Effector memory CD4-positive, alpha-beta T cell (primary cell): ENCODE results near the gene UBE2Z.

Experiments used
- DNase-seq, 3 donors: peaks; one replicate each; pipeline ENCODE4 v3.0.0-alpha.2; 2020
- H3K27ac ChIP-seq: 2 replicates; pipeline ENCODE4 v1.7.0; 2013; ENCODE audit warnings: mild to moderate bottlenecking, low read length, moderate library complexity; ENCODE audit not compliant: insufficient read depth, poor library complexity, severe bottlenecking
- H3K27me3 ChIP-seq: replicated peaks from 2 replicates; pipeline ENCODE4 v1.7.0; 2013; ENCODE audit warnings: mild to moderate bottlenecking, low read length; ENCODE audit not compliant: insufficient read depth, control insufficient read depth, poor library complexity, severe bottlenecking
- H3K36me3 ChIP-seq: 2 replicates; pipeline ENCODE4 v1.7.0; 2013; ENCODE audit warnings: mild to moderate bottlenecking, low read length, moderate library complexity; ENCODE audit not compliant: control insufficient read depth, insufficient read depth
- H3K4me1 ChIP-seq: 2 replicates; pipeline ENCODE4 v1.7.0; 2013; ENCODE audit warnings: low read length, mild to moderate bottlenecking; ENCODE audit not compliant: control insufficient read depth, insufficient read depth, poor library complexity, severe bottlenecking
- H3K4me3 ChIP-seq: 2 replicates; pipeline ENCODE4 v1.7.0; 2013; ENCODE audit warnings: low read length, low read depth, mild to moderate bottlenecking; ENCODE audit not compliant: insufficient read depth, poor library complexity, severe bottlenecking
- H3K9me3 ChIP-seq: 2 replicates; pipeline ENCODE4 v1.7.0; 2013; ENCODE audit warnings: mild to moderate bottlenecking, low read length, moderate library complexity; ENCODE audit not compliant: control insufficient read depth

UBE2Z gene

DNA sequence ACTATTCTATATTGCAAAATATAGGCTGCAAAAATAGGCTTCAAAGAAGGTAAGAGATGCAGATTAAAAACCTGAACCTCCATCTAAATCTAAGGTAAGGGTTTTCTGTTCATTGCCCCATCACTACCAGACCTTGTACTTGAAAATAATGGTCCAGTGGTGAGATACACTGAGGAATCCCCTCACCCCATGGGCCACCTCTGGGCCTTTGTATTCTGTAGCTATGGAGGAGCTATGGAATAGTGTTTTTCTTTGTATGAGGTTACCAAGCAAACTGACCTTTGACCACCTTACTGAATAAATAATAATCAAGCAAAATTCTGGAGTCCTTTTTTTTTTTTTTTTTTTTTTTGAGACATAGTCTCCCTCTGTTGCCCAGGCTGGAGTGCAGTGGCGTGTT, 4.8 kb upstream of the UBE2Z start:
- no peak for DNase-seq
- no peaks in the 10 kb centered on the region for H3K9me3 ChIP-seq
- H3K36me3 ChIP-seq: no peaks in the 10 kb centered on the region
- H3K27ac ChIP-seq: no peak overlapping the region
- no peak overlapping the region for H3K4me3 ChIP-seq
- peaks cover 7% of the 10 kb centered on the region for H3K4me1 ChIP-seq
- no peaks in the 10 kb centered on the region for H3K27me3 ChIP-seq

DNA sequence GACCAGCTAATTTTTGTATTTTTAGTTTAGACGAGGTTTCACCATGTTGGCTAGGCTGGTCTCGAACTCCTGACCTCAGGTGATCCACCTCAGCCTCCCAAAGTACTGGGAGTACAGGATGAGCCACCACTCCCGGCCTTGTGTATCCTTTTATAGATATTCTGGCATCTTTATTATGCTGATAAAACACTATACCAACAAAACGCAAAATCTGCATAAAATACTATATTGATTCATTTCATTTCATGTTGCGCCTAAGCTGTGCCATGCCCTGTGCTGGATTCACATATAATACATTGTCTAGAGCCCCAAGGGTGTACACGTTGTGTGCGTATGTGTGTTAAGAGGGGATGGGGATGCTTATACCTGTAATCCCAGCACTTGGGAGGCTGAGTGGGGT, 3.8 kb upstream of the UBE2Z start:
- Histone ChIP-seq H3K27ac (no peak overlapping the region), H3K9me3 (no peaks in the 10 kb centered on the region), H3K4me3 (no peak overlapping the region), H3K4me1 (peaks cover 10% of the 10 kb centered on the region), H3K36me3 (no peaks in the 10 kb centered on the region), H3K27me3 (no peaks in the 10 kb centered on the region)
- no peak for DNase-seq

DNA sequence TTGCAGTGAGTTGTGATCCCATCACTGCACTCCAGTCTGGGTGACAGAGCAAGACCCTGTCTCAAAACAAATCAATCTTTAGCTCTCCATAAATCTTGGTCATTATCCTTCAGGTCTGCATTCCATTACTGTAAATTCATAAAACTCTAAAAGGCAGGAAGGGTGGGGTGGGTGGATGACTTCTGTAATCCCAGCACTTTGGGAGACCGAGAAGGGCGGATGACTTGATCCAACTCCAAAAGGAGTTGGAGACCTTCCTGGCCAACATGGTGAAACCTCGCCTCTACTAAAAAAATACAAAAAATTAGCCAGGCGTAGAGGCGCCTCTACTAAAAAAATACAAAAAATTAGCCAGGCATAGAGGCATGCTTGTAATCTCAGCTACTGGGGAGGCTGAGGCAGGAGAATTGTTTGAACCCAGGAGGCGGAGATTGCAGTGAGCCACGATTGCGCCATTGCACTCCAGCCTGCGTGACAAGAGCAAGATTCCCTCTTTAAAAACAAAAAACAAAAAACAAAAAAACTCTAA, 2.2 kb upstream of the UBE2Z start:
- Histone ChIP-seq H3K36me3 (peaks cover 6% of the 10 kb centered on the region), H3K9me3 (no peaks in the 10 kb centered on the region), H3K4me1 (peaks cover 27% of the 10 kb centered on the region), H3K27ac (no peak overlapping the region), H3K27me3 (no peaks in the 10 kb centered on the region), H3K4me3 (no peak overlapping the region)
- no peak for DNase-seq

DNA sequence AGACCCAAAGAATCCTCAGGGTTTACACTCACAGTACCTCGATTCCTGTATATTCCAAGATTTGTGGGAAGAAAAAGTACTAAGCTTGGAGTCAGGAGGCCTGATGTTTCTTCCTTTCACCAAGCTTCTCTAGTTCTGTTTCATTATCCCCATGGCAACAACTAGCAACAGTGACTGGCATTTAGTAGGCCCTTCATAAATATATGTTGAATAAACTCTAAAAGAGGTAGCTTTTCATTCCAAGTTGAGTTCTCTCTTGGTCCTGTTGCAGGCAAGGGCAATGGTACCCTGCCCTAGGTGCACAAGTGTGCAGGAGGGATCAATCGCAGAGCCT, 527 bp upstream of the UBE2Z start:
- Histone ChIP-seq H3K4me1 (peaks cover 28% of the 10 kb centered on the region), H3K9me3 (no peaks in the 10 kb centered on the region), H3K27me3 (no peaks in the 10 kb centered on the region), H3K36me3 (peaks cover 16% of the 10 kb centered on the region), H3K27ac (peak overlapping the region; percentile 87), H3K4me3 (peak overlapping the region; percentile 76)
- DNase-seq: no peak

DNA sequence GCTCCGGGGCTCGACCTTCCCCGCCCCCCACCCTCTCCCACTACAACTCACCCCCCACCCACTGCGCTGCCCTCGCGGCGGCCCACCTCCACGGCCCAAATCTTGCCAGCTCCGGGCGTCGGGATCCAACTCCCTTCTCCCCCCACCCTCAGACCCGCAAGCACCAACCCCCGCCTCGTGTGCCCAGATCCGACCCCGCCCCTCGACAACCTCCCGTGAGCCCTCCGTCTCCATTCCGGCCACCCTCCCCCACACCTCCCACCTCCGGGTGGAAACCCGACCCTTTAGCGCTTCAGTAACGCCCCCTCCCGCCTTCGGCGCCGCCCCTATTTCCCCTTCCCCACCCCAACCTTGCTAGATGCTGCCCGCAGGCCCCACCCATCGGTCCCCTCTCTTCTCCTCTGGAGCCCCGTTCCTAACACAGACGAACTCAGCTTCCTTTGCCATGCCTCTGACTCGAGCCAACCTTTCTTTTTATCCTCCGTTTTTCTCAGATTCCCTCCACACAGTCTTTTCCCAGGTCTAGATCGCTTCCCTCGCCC, 717 bp downstream of the UBE2Z start:
- Histone ChIP-seq H3K27ac (peak overlapping the region; percentile 87), H3K4me3 (peak overlapping the region; percentile 76), H3K9me3 (no peaks in the 10 kb centered on the region), H3K27me3 (no peaks in the 10 kb centered on the region), H3K36me3 (peaks cover 24% of the 10 kb centered on the region), H3K4me1 (peaks cover 28% of the 10 kb centered on the region)
- peak; percentile 71 to 79 (median 76) for DNase-seq

DNA sequence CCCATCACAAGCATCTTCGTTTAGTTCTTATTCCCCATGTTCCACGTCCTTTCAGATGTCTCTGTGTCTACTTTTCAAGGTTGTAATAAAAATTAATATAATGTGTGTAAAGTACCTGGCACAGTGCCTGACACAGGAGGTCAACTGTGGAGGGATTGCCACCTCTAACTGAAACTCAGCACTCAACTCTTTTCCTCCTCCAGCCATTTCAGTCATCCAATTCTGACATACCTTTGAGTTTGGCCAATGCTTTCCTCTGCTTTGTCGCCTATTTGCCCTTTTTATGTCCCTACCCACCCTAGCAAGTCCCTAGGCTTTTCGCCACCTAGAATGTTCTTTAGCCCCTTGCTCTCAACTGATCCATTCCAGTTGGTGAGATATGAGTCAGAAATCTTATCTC, 1.6 kb downstream of the UBE2Z start:
- H3K4me3 ChIP-seq: peak overlapping the region; percentile 76
- no peaks in the 10 kb centered on the region for H3K9me3 ChIP-seq
- DNase-seq: no peak
- H3K27me3 ChIP-seq: no peaks in the 10 kb centered on the region
- H3K4me1 ChIP-seq: peaks cover 28% of the 10 kb centered on the region
- peaks cover 29% of the 10 kb centered on the region for H3K36me3 ChIP-seq
- peak overlapping the region; percentile 87 for H3K27ac ChIP-seq

DNA sequence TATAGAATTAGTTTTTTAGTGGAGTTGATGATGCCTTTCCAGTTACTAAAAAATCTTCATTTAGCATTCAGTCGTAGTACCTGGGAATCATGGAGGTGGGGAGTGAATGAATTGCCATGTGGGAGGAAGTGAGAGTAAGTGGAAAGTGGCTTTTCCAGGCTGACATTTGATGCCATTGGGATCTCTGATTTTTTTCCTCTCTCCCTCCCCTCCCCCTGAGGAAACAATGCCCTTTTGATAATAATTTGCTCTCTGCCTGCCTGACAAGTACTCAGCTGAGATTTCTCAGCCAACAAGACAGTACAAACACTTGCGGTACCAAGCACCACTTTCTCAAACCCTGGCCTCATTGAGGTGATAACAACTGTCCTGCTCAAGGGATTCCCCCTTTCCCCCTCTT, 2.2 kb downstream of the UBE2Z start:
- peaks cover 34% of the 10 kb centered on the region for H3K4me1 ChIP-seq
- H3K27me3 ChIP-seq: no peaks in the 10 kb centered on the region
- H3K9me3 ChIP-seq: no peaks in the 10 kb centered on the region
- peaks cover 29% of the 10 kb centered on the region for H3K36me3 ChIP-seq
- H3K27ac ChIP-seq: peak overlapping the region; percentile 42
- no peak overlapping the region for H3K4me3 ChIP-seq
- DNase-seq: no peak

DNA sequence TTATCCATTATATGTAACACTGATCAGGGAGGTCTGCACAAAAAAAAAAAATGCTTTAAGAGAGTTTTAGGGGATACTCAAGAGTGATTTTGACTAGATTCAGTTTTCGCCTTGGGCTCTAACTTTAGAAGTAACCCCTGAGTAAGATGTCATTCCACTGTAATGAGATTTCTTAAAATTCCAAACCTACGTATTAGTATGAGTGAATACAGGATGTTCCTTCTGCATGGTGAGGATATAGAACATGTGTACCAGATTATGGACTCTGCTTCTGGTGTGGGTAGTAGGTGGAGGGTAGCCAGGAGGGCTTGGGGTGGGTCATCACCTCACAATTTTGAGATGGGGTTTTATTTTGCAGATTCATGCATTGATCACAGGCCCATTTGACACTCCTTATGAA, 4.3 kb downstream of the UBE2Z start:
- Histone ChIP-seq H3K27me3 (no peaks in the 10 kb centered on the region), H3K36me3 (peaks cover 45% of the 10 kb centered on the region), H3K27ac (no peak overlapping the region), H3K4me3 (no peak overlapping the region), H3K9me3 (no peaks in the 10 kb centered on the region), H3K4me1 (peaks cover 37% of the 10 kb centered on the region)
- DNase-seq: no peak

DNA sequence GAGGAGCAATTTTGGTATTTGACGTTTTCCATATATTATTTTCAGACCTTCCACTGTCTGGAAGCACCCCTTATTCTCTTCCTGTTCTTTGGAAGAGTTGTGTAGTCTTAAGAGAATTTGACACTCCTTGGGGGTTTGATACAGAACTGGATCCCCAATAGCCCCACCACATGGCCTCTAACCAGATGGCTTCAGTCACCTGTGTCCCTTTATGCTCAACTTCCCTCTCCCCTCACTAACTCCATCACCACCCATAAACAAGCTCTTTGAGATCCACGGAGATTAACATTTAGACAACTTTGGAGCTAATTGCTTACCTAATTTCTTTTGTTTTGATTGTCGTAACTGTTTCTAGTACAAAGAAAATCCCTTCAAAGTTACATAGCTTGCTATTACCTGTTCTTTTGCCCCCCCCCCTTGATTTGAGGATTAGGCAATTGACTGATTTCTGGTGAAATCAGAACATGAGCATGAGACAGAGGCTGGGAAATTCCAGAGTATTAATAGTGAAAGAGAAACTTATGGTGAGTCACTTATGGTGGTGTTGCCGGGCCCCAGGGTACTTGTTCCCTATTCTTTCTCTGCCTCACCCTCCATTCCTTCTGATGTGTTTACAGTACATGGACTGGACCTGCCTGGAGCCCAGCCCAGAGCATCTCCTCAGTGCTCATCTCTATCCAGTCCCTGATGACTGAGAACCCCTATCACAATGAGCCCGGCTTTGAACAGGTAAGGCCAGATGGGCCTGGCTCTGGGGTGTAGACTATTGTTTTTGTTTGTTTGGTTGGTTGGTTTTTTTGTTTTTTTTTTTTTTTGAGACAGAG, 7.5 kb downstream of the UBE2Z start:
- Histone ChIP-seq H3K4me1 (peaks cover 15% of the 10 kb centered on the region), H3K36me3 (peaks cover 73% of the 10 kb centered on the region)

DNA sequence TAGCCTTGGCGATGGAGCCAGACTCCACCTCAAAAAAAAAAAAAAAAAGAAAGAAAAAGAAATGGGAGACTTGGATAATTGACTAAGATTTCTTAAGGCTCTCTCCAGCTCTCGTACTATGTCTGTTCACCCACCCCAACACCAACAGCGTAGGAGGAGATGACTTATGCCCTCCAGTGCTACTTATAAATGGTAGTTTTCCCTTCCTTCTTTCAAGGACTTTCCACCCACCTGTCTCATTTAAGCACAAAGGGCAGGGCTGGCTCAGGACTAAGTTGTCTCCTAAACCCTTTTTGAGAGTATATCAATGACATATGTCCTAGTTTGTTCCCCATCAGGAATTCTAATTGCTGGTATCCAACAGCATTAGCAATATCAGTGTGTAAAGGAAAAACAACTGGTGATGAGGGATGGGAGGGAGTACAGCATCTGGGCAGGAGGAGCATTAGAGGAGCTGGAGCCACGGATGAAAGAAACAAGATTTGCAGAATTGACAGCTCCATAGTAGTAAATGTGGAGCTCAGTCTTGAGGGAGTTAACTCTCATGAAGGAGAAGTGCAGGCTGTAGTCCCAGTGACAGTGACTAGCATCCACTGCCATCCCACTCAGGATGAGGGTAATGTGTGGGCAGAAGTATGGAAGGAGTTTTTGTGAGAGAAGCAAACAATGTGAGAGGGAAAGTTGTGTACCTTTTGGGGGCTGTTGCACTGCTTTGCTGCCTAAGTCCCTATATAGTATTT, 17.2 kb downstream of the UBE2Z start:
- Histone ChIP-seq H3K27ac (no peak overlapping the region), H3K27me3 (no peaks in the 10 kb centered on the region), H3K9me3 (no peaks in the 10 kb centered on the region), H3K4me1 (no peaks in the 10 kb centered on the region), H3K36me3 (peaks cover 89% of the 10 kb centered on the region), H3K4me3 (no peak overlapping the region)
- DNase-seq: no peak

More for the DNA sequence above, 7.5 kb downstream of the UBE2Z start:
- peak overlapping the region; percentile 55 for H3K27ac ChIP-seq
- no peaks in the 10 kb centered on the region for H3K9me3 ChIP-seq
- DNase-seq: peak; percentile 8 to 24 (median 9)
- no peaks in the 10 kb centered on the region for H3K27me3 ChIP-seq
- H3K4me3 ChIP-seq: no peak overlapping the region
